GM10266 (cell line): Measurements from ENCODE around the gene UVSSA.

ENCODE experiments used
- DNase-seq: peaks from one replicate; pipeline ENCODE4 v3.0.0; 2012; ENCODE audit errors: extremely low spot score
- TF ChIP-seq, protein P1 (sequence below): IDR thresholded peaks from 2 replicates; pipeline ENCODE4 v1.5.1; 2012; ENCODE audit warnings: mild to moderate bottlenecking, low read depth; ENCODE audit not compliant: control insufficient read depth, insufficient read depth; ENCODE audit errors: missing control alignments

The UVSSA gene

GRCh38 chr4:1413687-1414479 is 66.9 kb downstream of the UVSSA start:
- TF ChIP-seq, protein P1, sequence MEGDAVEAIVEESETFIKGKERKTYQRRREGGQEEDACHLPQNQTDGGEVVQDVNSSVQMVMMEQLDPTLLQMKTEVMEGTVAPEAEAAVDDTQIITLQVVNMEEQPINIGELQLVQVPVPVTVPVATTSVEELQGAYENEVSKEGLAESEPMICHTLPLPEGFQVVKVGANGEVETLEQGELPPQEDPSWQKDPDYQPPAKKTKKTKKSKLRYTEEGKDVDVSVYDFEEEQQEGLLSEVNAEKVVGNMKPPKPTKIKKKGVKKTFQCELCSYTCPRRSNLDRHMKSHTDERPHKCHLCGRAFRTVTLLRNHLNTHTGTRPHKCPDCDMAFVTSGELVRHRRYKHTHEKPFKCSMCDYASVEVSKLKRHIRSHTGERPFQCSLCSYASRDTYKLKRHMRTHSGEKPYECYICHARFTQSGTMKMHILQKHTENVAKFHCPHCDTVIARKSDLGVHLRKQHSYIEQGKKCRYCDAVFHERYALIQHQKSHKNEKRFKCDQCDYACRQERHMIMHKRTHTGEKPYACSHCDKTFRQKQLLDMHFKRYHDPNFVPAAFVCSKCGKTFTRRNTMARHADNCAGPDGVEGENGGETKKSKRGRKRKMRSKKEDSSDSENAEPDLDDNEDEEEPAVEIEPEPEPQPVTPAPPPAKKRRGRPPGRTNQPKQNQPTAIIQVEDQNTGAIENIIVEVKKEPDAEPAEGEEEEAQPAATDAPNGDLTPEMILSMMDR, result no peak
- no peak for DNase-seq

DNA sequence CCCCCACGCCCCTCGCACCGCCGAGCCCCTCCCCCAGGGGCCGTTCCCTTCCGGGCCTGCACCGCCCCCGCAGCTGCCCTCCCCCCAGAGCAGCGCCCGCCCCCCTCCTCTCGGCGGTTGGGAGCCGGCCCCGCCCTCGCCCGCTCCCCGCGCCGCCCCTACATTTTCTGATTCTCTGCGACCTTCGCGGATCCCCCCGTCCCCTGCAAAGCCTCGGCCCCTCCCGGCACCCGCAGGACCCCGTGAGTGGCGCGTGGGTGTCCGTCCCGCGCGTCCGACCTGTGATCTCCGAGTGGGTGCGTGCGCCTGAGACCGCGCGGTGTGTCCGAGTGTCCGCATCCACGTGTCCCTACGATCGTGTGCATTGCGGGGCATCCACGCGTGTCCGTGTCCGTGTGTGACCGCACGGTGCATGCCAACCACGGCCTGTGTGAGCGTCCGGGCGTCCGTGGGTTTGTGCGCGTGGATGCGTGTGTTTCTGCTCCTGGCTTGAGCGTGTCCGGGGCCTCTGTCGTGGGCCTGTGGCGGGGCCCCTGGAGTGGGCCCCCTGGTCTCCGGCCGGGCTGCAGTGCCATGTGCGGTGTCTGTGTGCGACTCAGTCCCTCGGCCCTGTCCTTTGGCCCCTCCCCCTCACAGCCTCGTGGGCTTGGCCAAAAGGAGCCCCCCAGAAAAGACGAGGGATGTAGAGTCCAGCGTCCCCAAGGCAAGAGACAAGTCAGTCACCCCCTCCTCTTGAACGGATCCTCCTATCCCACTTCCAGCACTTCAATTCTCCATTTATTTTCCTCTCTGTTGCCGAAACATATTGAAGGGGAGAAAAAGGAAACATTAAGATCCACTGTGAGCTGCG is 68.0 kb downstream of the UVSSA start:
- no peak for DNase-seq
- TF ChIP-seq, protein P1, result no peak

- TF ChIP-seq, protein P1, result no peak
- DNase-seq, result no peak
Measured at GRCh38 chr4:1415681-1415981, 68.6 kb downstream of the UVSSA start.

- no peak for DNase-seq
- TF ChIP-seq, protein P1, result no peak
Measured at GRCh38 chr4:1416051-1416947, 69.3 kb downstream of the UVSSA start.

DNA sequence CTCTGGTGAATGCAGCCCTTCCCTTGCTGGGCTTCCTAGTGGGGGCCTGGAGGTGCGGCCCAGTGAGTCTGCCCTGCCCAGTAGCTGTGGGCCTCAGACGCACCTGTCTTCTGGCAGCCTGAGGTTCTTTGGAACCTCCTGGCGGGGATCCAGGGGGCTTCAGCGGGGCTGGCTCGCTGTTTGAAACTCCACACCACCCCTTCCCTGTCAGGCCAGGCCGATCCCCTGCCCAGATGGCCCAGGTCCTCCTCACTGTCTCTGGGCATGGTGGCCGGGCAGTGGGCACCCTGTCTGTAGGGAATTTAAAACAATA is 69.9 kb downstream of the UVSSA start:
- DNase-seq, result no peak
- TF ChIP-seq, protein P1, result no peak

GRCh38 chr4:1417522-1418390 is 70.7 kb downstream of the UVSSA start:
- TF ChIP-seq, protein P1, result no peak
- no peak for DNase-seq
